ENCODE measurements around the gene TAS2R41.
"Not testable (repeated sequence)": the region's sequence is repeated elsewhere in the genome, so short reads cannot be mapped to it uniquely, and the experiment has no call there.

TAS2R41 gene

DNA sequence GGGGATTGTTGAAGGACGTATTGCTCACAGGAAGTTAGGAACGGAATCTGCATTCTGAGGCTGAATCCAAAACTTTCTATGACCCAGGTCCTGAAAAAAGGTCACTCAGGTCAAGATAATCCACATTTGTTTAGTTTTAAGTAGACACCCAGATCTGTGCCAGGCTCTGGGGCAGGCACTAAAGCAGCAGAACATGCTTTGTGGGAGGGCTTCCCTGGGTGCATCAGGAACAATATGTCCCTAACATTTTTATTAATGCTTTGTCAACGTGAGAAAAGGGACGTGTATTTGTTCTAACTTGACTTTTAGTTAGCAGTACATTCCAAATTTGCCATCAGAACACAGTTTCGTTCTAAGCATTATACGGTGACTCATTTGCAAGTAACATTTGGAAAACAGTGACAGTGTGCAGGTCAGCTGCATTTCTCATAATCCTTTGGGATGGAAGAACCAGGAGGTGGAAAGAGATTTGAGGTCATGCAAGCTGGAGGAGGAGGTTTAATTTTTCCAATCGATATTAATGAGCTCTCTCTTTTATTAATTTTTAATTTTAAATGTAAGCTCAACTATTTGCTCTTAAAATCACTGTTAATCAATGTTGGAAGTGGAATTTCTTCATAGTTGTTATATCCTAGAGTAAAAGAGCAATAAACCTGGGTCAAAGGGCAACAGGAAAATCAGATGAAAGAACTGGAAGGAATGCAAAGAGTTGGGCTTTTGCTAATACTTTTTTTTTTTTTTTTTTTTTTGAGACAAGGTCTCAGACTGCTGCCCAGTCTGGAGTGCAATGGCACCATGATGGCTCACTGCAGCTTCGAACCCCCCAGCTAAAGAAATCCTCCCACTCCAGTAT lies 35.0 kb downstream of the TAS2R41 start:
- no peaks in the 10 kb centered on the region for H3K27me3 ChIP-seq (ENCODE audit: control insufficient read depth, insufficient read depth, low read length)
- no peaks in the 10 kb centered on the region for H3K9me3 ChIP-seq (ENCODE audit: control insufficient read depth, insufficient read depth, low read length)
- H3K9ac ChIP-seq (ENCODE audit: low read depth, low read length) = no peak overlapping the region
- H3K4me1 ChIP-seq (ENCODE audit: control insufficient read depth, insufficient read depth, low read length) = peaks cover under 1% of the 10 kb centered on the region
- H3K4me3 ChIP-seq (ENCODE audit: low read depth, low read length) = no peak overlapping the region
- no peaks in the 10 kb centered on the region for H3K36me3 ChIP-seq (ENCODE audit: control insufficient read depth, insufficient read depth, low read length)

DNA sequence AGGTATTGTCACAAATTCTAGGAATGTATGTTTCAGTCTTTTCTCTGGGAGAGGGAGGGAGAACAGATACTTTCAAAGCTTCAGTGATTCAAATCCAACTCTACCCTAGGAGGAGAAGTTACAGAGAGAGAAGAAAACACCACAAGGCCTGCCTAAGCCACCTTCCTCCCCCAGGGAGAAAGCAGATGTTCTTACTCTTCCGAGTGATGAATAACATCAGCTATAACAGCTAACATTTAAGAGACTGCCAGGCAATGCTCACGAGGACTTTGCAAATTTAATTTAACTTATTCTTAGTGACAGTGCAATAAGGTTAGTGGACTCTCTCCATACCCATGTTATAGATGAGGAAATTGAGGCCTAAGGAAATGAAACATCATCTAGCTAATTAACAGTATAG lies 36.8 kb downstream of the TAS2R41 start:
- no peaks in the 10 kb centered on the region for H3K36me3 ChIP-seq (ENCODE audit: control insufficient read depth, insufficient read depth, low read length)

DNA sequence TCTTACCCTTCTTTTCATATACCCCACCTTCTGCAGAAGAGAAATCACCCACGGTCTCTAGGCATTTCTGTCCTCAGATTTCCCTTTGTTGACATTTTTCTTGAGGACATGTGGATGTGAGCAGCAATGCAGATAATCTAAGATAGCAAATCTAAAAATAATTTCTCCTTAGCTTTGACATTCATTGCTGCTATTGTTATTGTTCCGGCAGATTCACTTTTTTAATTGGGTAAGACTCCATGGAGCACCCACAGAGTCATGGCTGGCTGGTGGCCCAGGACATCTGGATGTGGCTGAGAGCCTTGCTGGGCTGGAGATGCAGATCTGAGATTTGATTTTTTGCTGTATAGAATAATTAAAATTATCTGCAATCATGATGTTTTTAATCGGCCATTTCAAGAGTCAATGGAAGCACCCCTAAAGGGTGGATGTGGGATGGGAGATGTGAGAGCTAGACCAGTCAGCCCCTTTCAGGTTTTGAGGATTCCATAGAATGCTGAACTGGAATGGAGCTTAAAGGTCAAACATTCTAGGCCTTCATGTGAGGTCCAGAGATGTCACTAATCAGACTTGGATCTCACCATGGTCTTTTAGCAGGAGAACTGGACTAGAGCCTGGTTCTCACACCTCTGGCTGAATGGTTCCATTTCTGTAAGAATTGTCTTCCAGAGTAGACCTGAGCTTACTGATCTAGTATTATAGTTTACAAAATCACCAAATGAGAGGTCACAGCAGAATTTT lies 37.5 kb downstream of the TAS2R41 start:
- H3K27me3 ChIP-seq (ENCODE audit: control insufficient read depth, insufficient read depth, low read length) = no peaks in the 10 kb centered on the region
- H3K4me1 ChIP-seq (ENCODE audit: control insufficient read depth, insufficient read depth, low read length) = peaks cover 3% of the 10 kb centered on the region
- H3K9me3 ChIP-seq (ENCODE audit: control insufficient read depth, insufficient read depth, low read length) = no peaks in the 10 kb centered on the region
- H3K4me3 ChIP-seq (ENCODE audit: low read depth, low read length) = no peak overlapping the region
- H3K36me3 ChIP-seq (ENCODE audit: control insufficient read depth, insufficient read depth, low read length) = no peaks in the 10 kb centered on the region
- H3K9ac ChIP-seq (ENCODE audit: low read depth, low read length) = no peak overlapping the region

More for the DNA sequence above, 36.8 kb downstream of the TAS2R41 start:
- no peaks in the 10 kb centered on the region for H3K27me3 ChIP-seq (ENCODE audit: control insufficient read depth, insufficient read depth, low read length)
- H3K4me3 ChIP-seq (ENCODE audit: low read depth, low read length) = no peak overlapping the region
- no peaks in the 10 kb centered on the region for H3K9me3 ChIP-seq (ENCODE audit: control insufficient read depth, insufficient read depth, low read length)
- H3K9ac ChIP-seq (ENCODE audit: low read depth, low read length) = no peak overlapping the region
- peaks cover 3% of the 10 kb centered on the region for H3K4me1 ChIP-seq (ENCODE audit: control insufficient read depth, insufficient read depth, low read length)

DNA sequence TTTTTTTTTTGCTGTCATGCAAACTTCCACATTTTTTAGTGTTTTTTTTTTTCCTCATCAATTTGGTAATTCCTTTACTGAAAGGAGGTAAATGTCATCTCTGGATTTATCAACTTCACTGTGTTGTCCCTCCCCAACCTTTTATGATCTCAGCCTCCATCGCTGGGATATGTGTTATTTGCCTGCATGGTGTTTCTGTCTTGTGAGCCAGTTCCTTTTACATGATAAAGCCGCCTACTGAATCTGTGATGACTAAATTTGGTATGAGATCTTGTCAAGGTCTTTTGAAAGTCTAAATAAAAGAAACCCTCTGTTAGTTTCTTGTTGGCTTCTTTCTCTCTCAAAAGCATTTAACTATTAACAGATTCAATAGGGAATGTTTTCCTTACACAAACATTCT lies 39.3 kb downstream of the TAS2R41 start:
- H3K9me3 ChIP-seq (ENCODE audit: control insufficient read depth, insufficient read depth, low read length) = no peaks in the 10 kb centered on the region
- no peaks in the 10 kb centered on the region for H3K36me3 ChIP-seq (ENCODE audit: control insufficient read depth, insufficient read depth, low read length)
- peaks cover 3% of the 10 kb centered on the region for H3K4me1 ChIP-seq (ENCODE audit: control insufficient read depth, insufficient read depth, low read length)
- no peak overlapping the region for H3K9ac ChIP-seq (ENCODE audit: low read depth, low read length)
- H3K27me3 ChIP-seq (ENCODE audit: control insufficient read depth, insufficient read depth, low read length) = no peaks in the 10 kb centered on the region
- H3K4me3 ChIP-seq (ENCODE audit: low read depth, low read length) = no peak overlapping the region

DNA sequence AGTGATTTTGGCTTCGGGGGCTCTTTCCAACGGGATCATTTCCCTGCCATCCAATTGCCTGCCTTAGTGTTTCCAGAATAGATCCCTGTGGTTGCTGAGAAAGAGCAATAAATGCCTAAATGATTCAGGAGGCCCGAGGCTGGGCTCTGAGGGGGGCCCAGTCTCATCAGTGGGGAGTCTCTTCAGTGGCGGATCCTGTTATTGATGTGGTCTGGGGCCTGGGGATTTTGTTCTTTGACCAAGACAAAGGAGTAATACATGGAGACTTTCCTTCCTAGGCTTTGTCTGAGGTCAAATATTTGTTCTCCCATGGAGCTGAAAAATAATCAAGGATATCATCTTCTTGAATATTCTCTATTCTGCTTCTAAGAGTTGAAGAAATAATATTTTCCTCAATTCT lies 40.8 kb downstream of the TAS2R41 start:
- no peaks in the 10 kb centered on the region for H3K9me3 ChIP-seq (ENCODE audit: control insufficient read depth, insufficient read depth, low read length)
- no peaks in the 10 kb centered on the region for H3K27me3 ChIP-seq (ENCODE audit: control insufficient read depth, insufficient read depth, low read length)
- H3K36me3 ChIP-seq (ENCODE audit: control insufficient read depth, insufficient read depth, low read length) = no peaks in the 10 kb centered on the region
- no peak overlapping the region for H3K9ac ChIP-seq (ENCODE audit: low read depth, low read length)
- H3K4me1 ChIP-seq (ENCODE audit: control insufficient read depth, insufficient read depth, low read length) = peaks cover 3% of the 10 kb centered on the region
- H3K4me3 ChIP-seq (ENCODE audit: low read depth, low read length) = no peak overlapping the region

DNA sequence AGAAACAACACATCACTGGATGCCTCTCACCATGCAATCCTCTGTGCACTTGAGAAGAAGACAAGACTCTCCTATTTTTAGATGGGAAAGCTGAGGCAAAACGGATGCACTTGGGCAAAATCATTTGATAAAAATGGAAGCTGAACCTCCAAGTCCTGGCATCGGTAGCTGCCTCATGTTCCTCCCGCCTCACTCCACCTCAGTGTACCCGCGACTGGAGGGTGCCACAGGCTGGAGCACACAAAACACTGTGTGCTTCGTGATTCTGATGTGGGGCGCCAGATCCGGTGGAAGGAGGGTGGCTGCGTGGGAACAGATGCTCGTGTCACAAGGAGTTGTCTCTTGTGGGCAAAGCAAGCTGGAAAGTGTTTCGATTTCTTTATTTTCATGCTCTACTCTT lies 41.3 kb downstream of the TAS2R41 start:
- Histone ChIP-seq H3K9ac (ENCODE audit: low read depth, low read length) (no peak overlapping the region), H3K27me3 (ENCODE audit: control insufficient read depth, insufficient read depth, low read length) (no peaks in the 10 kb centered on the region), H3K9me3 (ENCODE audit: control insufficient read depth, insufficient read depth, low read length) (no peaks in the 10 kb centered on the region), H3K4me3 (ENCODE audit: low read depth, low read length) (no peak overlapping the region), H3K4me1 (ENCODE audit: control insufficient read depth, insufficient read depth, low read length) (peaks cover 3% of the 10 kb centered on the region), H3K36me3 (ENCODE audit: control insufficient read depth, insufficient read depth, low read length) (no peaks in the 10 kb centered on the region)

DNA sequence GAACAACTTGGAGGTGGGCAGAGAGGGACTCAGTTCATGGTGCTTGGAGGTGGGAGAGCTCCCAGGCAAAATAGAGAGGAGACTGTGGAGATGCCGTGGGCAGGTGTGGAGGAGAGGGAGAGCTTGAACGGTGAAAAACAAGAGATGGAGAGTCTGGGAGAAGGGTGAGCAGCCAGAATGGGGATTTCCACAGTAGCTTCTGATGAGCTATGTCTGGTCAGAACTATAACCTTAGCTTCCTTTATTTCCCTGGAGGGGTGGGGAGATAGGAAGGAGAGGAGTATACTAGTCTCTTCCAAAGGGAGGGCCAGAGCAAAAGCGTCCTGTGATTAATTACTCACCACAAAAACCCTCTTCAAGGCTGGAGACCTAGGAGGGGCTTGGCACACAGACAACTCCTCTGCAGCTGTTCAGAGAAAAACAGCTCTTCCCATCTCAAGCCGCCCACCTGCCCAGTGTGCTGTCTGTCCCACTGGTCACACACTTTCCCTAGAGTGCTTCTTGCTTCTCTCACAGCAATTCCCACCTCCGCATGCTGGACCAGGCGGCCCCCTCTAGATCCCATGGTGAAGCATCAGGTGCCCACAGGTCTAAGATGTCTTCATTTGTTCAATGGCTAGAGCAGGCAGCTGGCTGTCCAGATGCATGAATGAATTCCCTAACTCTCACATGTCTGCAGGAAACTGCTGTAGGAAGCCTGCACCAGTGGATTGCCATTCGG lies 41.9 kb downstream of the TAS2R41 start:
- Histone ChIP-seq H3K4me1 (ENCODE audit: control insufficient read depth, insufficient read depth, low read length) (peaks cover 3% of the 10 kb centered on the region), H3K36me3 (ENCODE audit: control insufficient read depth, insufficient read depth, low read length) (no peaks in the 10 kb centered on the region), H3K4me3 (ENCODE audit: low read depth, low read length) (no peak overlapping the region), H3K27me3 (ENCODE audit: control insufficient read depth, insufficient read depth, low read length) (no peaks in the 10 kb centered on the region), H3K9me3 (ENCODE audit: control insufficient read depth, insufficient read depth, low read length) (no peaks in the 10 kb centered on the region), H3K9ac (ENCODE audit: low read depth, low read length) (no peak overlapping the region)

DNA sequence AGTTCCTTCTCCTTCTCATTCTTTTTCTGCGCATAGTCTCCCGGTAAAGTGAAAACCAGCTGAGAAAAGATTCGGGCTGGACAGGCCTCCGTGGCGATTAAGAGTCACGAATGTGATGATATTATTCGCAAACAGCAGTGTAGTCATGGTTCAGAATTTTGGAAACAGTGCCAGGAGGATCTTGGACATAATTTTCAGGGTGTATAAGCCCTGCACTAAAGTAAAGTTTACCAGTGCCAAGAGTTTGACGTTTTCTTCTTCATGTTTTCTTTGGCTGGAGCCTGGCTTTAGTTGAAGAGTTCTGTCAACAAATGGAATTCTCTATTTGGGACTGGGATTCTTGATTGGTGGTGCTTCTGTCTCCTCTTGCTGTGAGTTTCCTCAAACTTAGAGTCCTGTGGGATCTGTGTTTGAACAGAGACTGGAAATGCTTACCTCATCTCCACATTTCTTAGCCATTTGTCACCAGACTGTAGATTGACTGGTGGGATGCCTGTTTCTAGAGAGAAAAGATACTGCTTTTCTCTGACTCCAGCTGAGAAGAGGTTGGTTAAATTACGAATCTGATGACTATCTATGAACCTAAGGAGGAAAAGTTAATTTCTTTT lies 44.7 kb downstream of the TAS2R41 start:
- H3K9ac ChIP-seq (ENCODE audit: low read depth, low read length); H3K4me3 ChIP-seq (ENCODE audit: low read depth, low read length); H3K4me1 ChIP-seq (ENCODE audit: control insufficient read depth, insufficient read depth, low read length); H3K27me3 ChIP-seq (ENCODE audit: control insufficient read depth, insufficient read depth, low read length); H3K36me3 ChIP-seq (ENCODE audit: control insufficient read depth, insufficient read depth, low read length); H3K9me3 ChIP-seq (ENCODE audit: control insufficient read depth, insufficient read depth, low read length): not testable (repeated sequence)

Measured in iPS-15b (cell line).